Epidermal melanocyte (primary cell): ENCODE results near the gene ZBTB8B.
A peak's percentile ranks its signal among the peaks of the same experiment; 100 is the strongest.
"Not testable (repeated sequence)": the region's sequence is repeated elsewhere in the genome, so short reads cannot be mapped to it uniquely, and the experiment has no call there.

Experiments used
- DNase-seq: peaks from one replicate; pipeline ENCODE4 v3.0.0; 2011; ENCODE audit warnings: low spot score; ENCODE audit not compliant: insufficient read length

The ZBTB8B gene

DNA sequence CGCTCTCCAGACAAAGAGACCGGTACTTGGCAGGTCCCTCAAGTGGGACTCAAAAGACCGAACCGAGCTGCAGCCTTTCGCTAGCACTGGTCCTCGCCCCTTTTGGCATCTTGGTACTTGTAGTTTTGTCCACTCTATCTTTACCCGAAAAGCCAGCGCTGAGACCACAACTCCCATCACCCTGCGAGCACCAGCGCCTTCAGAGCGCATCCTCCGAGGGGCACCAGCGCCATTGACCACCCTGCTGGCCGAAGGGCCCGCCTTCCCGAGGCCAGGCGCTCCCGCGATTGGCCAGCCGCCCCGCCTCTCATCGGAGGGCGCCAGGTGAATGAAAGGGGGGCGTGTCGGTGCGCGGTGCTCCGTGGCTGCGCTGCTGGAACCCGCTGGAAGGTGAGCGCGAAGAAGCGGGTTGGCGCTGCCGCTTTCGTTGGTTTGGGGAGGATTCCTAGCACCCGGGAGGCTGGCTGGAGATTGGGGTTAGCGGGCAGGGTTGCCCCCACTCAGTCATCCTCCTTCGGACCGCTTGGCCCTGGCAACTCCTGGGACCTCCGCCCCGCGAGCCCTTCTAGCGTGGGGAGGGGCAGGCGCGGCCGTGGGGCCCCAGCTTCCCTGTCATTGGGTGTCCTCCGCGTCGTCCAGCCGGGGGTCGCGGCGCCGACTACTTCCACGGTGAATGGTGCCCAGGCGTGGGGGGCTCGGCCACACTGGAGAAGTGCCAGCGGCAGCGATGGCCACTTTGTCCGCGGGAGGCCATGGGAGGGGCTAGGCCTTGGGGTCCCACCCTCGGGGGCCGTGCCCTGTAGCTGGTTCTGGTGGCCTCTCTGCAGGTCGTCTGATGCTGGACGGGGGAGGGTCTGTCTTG, at the start of gene ZBTB8B:
Gene ZBTB8B (plus strand): TSS at position 357 of the 862 bp plus-strand sequence. CDS start 5,553 bp downstream, outside the sequence.
- DNase-seq: peak; percentile 86

DNA sequence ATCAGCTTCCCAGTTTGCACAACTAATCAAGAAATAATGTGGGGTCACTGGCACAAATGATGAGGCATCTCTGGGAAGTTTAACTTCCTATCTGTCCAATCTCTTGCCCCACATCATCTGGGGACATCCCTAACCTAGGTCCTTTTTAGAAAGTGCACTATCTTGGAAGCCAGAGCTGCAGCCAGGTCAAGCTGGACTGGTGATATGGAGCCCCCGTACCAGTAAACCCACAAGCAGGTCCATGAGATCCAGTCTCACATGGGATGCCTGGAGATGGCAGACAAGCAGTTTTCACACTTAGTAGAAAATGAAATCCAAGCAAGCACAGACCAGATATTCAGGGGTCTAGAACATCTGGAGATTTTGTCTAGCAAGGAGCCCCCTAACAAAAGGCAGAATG, 43.1 kb upstream of the ZBTB8B start:
- DNase-seq: no peak

DNA sequence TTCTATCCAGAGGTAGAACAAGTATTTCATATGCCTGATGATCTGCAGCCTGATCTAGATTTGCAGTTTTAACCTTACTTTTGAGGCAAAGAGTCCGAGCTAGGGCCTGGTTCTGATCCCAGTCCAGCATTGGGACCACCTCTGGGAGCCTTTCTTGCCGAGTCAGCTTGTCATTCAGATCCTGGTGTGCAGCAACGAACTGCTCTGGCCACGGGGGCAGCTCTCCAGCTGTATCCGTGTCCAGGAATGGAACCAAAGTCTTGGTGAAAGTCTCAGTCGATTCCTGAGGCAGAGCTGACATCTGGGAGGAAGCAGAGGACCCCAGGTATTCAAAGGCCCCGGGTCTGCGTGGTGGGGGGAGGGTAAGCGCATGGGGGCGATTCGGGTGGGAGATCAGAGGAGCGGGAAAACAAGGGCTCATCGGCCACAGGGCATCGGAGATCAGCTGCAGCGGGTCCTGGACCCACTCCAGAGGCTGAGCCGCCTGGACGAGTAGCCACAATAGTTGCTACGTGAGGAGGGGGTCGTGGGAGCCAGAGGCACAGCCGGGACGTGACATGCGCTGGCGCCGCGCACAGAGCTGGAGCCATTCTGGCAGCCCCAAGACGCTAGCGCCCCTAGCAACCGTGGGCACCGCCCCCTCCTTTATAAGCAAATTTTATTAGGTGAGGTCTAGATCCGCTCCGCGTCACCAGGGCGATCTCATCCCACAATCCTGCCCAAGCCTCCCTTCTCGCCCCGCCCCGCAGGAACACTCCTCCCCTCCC, 38.2 kb upstream of the ZBTB8B start:
- DNase-seq: no peak

DNA sequence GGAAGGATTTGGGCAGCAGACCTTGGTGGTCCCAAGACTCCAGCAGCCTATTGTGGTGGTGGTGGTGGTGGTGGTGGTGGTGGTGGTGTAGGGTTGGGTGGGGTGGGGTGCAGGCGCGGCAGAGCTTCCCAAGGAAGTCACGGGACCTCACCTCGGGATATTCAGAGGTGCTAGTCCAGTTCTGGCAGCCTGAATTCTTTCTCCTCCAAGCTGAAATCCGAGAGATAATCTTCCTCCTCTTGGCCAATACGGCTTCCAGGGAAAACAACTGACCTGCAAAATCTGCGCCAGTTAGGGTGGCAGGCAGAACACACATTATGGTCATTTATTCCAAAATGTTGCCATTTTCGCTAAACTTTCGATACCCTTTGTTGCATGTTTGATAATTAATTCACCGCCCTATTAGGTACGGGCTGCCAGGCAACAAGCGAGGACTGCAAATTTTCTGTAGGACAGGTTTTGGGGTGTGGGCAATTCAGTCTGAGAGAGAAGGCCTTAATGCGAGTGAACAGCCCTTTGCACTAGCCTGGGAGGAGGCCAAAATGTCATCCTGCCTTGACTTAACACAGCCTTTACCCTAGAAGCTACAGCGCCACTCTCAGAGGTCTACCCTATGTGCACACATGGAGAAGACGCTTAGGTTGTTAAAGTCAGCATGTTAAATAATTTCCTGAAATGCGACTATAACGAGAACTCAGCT, 37.5 kb upstream of the ZBTB8B start:
- no peak for DNase-seq

DNA sequence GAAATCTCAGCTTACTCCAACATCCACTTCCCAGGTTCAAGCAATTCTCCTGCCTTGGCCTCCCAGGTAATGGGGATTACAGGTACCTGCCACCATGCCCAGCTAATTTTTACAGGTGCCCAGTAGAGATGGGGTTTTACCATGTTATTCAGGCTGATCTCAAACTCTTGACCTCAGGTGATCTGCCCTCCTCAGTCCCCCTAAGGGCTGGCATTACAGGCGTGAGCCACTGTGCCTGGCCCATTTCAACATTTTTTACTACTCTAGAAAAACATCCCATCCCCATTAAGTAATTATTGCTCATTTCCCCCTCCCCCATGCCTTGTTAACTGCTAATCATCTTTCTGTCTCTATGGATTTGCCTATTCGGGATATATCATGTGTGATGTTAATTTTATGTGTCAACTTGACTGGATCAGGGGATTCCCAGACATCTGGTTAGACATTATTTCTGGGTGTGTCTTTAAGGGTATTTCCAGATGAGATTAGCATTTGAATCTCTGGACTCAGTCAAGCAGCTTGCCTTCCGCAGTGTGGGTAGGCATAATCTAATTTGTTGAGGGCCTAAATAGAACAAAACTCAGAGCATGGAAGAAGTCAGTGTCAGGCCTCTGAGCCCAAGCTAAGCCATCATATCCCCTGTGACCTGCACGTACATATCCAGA, 33.0 kb upstream of the ZBTB8B start:
- no peak for DNase-seq

DNA sequence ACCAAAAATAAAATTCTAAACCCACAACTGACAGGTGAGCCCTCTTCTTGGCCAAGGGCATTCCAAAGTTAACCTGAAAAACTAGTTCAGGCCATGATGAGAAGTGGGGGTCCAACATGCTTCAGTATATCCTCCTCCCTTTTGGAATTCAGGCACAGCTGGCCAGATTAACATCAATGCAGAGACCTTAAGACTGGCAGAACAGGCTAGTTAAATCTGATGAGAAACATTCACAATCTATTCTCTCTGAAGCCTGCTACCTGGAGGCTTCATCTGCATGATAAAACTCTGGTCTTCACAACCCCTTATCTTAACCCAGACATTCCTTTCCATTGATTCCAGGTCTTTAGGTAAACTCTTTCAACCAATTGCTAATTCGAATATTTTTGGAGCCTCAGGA, 26.7 kb upstream of the ZBTB8B start:
- no peak for DNase-seq

DNA sequence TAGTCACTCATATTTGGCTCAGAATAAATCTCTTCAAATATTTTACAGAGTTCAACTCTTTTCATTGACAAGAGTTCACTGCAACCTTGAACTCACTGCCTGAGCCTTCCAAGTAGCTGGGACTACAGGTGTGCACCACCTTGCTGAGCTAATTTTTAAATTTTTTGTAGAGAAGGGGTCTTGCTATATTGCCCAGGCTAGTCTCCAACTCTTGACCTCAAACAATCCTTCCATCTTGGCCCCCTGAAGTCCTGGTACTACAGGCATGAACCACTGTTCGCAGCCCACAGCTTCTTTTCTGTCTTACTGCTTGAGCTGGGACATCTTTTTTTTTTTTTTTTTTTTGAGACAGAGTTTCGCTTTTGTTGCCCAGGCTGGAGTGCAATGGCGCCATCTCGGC, 26.1 kb upstream of the ZBTB8B start:
- DNase-seq: not testable (repeated sequence)

DNA sequence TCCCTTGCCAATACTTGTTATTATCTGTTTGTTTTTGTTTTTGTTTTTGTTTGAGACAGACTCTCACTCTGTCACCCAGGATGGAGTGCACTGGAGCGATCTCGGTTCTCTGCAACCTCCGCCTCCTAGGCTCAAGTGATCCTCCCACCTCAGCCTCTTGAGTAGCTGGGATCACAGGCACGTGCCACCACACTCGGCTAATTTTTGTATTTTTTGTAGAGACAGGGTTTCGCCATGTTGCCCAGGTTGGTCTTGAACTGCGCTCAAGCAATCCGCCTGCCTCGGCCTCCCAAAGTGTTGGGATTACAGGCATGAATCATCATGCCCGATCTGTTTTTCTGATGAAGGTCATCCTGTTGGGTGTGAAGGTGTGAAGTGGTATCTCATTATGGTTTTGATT, 23.4 kb upstream of the ZBTB8B start:
- not testable (repeated sequence) for DNase-seq

DNA sequence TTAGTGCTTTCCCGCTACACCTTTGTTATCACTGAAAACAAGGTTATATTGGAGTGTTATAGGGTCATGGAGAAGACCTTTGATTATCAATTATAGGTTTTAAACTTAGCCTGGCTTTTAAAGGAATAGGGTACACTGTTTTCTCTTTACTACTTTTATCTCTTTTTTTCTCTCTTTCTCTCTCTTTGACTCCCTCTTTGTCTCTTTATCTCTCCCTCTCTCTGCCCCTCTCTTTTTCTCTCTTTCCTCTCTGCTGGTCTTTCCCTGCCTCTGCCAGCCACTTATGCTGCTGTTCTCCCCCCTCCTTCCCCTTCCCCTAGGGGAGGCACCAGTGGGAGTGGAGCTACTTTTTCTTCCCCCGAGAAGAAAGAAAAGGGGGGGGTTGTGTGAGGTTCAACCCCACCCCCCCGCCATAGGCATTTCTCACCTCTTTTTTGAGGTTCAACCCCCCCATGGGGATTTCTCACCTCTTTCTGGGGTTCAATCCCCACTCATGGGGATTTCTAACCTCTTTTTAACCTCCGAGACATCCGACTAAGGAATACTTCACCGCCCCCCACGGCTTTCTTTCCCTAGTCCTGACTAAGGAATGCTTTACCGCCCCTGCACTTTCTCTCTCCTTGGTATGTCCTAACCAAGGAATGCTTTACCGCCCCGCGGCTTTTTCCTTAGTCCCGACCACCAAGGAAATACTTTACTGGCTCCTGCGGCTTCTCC, 17.2 kb upstream of the ZBTB8B start:
- DNase-seq: no peak

DNA sequence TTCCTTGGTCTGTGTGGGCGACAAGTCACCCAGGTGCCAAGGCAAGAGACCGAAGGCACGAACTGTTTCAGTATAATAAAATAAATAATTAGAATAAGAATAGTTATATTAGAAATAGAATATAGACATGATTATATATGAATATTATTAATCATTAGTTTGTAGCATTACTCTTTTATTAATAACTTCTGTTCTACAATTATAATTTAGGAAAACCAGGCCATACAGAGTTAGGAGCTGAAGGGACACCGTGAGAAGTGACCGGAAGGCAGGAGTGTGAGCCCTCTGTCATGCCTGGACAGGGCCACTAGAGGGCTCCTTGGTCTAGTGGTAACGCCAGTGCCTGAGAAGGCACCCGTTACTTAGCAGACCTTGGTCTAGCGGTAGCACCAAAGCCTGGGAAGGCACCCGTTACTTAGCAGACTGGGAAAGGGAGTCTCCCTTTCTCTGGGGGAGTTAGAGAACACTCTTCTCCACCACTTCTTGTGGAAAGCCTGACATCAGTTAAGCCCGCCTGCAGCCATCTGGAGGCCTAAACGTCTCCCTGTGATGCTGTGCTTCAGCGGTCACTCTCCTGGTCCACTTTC, 16.6 kb upstream of the ZBTB8B start:
- not testable (repeated sequence) for DNase-seq

DNA sequence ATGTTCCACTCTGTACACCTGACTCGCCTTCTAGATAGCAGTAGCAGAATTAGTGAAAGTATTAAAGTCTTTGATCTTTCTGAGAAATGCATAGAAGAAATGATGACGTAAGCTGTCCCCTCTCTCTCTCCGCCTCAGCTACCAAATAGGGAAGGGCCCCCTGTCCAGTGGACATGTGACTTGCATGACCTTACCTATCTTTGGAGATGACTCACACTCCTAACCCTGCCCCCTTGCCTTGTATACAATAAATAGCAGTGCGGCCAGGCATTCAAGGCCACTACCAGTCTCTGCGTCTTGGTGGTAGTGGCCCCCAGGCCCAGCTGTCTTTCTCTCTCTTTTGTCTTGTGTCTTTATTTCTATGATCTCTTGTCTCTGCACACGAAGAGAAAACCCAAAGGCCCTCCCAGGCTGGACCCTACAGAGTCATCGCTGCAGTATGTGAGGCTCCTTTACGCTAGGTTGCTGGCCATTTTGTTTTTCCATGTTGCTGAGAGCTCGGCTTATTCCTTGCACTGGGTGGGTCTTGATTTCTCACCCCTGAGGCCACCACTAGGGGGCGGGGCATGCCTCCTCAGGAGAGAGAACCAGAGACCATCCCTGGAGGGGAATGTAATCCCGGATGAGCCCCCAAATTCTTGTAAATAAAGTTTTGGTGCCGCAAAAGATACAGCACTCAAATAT, 16.0 kb upstream of the ZBTB8B start:
- DNase-seq: no peak

DNA sequence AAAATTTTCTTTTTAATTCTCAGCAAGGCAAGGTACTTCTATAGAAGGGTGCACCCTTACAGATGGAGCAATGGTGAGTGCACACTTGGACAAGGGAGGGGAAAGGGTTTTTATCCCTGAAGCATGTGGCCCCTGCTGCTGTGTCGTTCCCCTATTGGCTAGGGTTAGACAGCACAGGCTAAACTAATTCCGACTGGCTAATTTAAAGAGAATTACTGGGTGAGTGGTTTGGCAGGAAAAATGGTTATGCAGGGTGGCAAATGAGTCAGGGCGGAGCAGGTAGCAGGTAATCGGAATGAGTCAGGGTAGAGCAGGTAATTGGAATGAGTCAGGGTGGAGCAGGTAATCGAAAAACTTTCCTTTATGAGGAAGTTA, 15.4 kb upstream of the ZBTB8B start:
- DNase-seq: not testable (repeated sequence)

DNA sequence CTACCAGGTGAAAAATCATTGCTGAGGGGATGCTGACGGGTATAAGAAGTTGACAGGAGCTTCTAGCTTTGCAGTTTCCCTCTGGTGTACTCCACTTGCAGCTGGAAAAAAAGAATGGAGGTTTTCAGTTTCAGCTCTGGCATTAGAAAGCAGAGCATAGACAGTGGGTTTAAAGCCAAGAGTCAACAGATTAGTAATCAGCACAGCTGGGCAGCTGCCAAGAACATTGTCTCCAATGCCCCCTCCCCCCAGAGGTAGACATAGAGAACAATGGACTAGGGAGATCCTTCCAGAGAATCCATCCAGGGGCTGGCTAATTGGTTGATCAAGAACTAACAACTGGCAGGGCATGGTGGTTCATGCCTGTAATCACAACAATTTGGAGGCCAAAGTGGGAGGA, 10.1 kb upstream of the ZBTB8B start:
- DNase-seq: no peak

DNA sequence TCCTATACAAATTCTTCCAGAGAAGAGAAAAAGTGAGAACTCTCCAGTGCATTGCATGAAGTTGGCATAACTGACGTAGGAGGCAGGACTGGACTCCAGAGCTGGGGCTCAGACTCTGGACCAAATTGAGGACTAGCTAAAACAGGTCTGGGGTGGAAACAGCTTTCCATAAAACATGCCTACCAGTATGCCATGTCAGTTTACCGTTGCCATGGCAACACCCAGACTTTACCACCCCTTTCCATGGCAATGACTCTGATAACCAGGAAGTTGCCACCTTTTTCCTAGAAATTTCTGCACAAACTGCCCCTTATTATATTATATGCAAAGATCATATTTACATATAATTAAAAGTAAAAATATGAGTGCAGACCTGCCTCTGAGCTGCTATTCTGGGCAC, 8.9 kb upstream of the ZBTB8B start:
- DNase-seq: no peak

DNA sequence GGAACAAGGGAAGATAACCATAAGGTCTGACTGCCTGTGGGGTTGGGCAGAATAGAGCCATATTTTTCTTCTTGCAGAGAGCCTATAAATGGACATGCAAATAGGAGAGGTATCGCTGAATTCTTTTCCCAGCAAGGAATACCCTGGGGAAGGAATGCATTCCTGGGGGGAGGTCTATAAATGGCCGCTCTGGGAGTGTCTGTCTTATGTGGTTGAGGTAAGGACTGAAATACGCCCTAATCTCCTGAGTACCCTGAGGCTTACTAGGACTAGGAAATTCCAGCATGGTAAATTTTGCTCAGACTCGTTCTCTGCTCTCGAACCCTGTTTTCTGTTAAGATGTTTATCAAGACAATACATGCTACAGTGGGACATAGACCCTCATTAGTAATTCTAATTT, 6.1 kb upstream of the ZBTB8B start:
- not testable (repeated sequence) for DNase-seq

DNA sequence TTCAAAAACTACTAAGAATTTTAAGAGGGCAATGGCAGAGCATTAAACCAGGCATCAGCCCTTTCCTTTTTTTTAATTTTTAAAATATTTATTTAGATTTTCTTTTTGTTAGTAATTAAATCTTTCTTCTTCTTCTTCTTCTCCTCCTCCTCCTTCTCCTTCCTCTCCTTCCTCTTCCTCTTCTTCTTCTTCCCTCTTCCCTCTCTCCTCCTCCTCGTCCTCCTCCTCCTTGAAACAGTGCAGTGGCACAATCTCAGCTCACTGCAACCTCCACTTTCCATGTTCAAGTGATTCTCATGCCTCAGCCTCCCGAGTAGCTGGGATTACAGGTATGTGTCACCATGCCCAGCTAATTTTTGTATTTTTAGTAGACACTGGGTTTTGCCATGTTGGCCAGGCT, 1.9 kb upstream of the ZBTB8B start:
- DNase-seq: not testable (repeated sequence)

DNA sequence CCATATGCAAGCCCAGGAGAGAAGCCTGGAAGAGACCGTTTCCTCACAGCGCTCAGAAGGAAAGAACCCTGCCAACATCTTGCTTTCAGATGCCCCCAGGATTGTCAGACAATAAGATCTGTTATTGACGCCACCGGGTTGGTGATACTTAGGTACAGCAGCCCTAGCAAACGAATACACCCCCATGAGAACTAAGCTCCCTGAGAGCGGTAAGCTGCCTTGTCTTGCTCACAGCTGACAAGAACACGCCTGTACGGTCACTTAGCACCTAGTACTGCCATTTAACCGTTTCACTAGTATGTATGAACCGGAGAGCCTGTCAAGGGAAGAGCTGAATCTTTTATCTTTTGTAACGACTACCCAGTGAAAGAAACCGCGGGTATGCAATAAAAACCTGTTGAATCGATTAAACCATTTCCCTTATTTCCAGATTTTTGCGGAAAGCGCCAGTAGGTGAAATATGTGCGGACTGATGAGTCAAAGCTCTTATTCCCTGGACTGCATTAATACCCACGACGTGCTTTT, 619 bp upstream of the ZBTB8B start:
- no peak for DNase-seq

DNA sequence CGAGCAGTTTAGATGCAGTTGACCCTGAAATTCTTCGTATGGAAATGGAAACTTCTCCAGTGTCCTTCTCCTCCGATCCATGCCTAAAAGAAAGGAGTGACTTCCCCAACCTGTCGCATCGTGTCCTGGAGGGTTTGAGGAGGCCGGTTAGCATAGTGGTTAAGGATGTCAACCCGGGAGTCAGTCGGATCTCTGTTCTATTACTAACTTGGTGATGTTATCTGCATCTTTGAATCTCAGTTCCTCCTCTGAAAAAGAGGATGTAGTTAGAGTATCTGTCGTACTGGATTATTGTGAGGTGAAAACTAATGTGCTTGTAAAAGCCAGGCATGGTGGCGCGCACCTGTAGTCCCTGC, 684 bp downstream of the ZBTB8B start:
- no peak for DNase-seq

DNA sequence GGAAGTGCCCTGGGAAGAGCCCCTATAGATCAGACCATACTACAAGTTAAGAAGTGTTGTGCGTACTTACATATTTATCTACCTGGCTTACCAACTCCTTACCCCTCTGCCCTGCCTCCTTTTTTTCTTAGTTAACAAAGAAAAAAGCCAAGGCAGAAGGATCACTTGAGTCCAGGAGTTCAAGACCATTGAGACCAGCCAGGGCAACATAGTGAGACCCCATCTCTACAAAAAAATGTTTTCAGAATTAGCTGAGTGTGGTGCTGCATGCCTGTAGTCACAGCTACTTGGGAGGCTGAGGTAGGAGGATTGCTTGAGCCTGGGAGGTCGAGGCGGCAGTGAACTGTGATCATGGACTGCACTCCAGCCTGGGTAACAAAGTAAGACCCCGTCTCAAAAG, 1.9 kb downstream of the ZBTB8B start:
- no peak for DNase-seq

DNA sequence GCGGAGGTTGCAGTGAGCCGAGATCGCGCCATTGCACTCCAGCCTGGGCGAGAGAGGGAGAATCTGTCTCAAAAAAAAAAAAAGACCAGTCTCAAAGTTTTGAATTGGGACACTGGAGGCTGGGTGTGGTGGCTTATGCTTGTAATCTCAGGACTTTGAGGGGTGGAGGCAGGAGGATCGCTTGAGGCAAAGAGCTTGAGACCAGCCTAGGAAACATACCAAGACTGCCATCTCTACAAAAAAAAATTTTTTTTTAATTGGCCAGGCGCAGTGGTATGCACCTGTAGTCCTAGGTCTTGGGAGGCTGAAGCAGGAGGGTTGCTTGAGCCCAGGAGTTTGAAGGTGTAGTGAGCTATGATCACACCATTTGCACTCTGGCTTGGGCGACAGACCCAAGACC, 3.9 kb downstream of the ZBTB8B start:
- DNase-seq: no peak
